HCT116 (cell line): ENCODE measurements around the gene ZNF91.
"Not testable (repeated sequence)": the region's sequence is repeated elsewhere in the genome, so short reads cannot be mapped to it uniquely, and the experiment has no call there.

Experiments used
- CTCF ChIP-seq, 3 experiments: fragments of 200-600 bp in 1 of 3; sonication (generic) in 1 of 3; IDR thresholded peaks in 2 of 3; conservative IDR thresholded peaks in 1 of 3; 2 replicates each; pipeline ENCODE4 v1.5.1; 2012 to 2017; ENCODE audit warnings: low read depth in 2 of 3, low read length in 2 of 3, antibody characterized with exemption in 1 of 3, borderline replicate concordance in 1 of 3, control low read depth in 1 of 3, mild to moderate bottlenecking in 1 of 3, mixed read lengths in 1 of 3, mixed run types in 1 of 3, moderate library complexity in 1 of 3; ENCODE audit not compliant: insufficient read depth in 1 of 3
- EZH2 ChIP-seq: fragments of 200-600 bp; sonication (generic); IDR thresholded peaks from 2 replicates; pipeline ENCODE4 v1.6.1; 2017; ENCODE audit warnings: antibody characterized with exemption, mixed run types
- POLR2A ChIP-seq: IDR thresholded peaks from 2 replicates; pipeline ENCODE4 v1.7.0; 2011; ENCODE audit warnings: borderline replicate concordance; ENCODE audit not compliant: insufficient read depth, insufficient read length; ENCODE audit errors: extremely low read depth
- REST ChIP-seq: IDR thresholded peaks from 2 replicates; pipeline ENCODE4 v1.6.1; 2012; ENCODE audit warnings: low read depth
- ZFX ChIP-seq: fragments of 450-650 bp; IDR thresholded peaks from 2 replicates; pipeline ENCODE4 v1.6.1; 2017
- ZNF274 ChIP-seq: fragments of 200-500 bp; sonication (Bioruptor generic); IDR thresholded peaks from 2 replicates; pipeline ENCODE4 v1.6.1; 2014; ENCODE audit warnings: mild to moderate bottlenecking, low read depth, low read length, inconsistent platforms

- TF ChIP-seq ZNF274 = peak; percentile 67
- TF ChIP-seq REST; CTCF (IDR thresholded peaks at IDR 0.05 in 2 of 3, conservative IDR thresholded peaks at IDR 0.05 in 1 of 3; ENCODE audit: borderline replicate concordance in 1 of 3, insufficient read depth in 1 of 3, low read depth in 2 of 3, low read length in 2 of 3); EZH2; POLR2A; ZFX: not testable (repeated sequence)
These were observed 33.4 kb downstream of the ZNF91 start for GRCh38 chr19:23361843-23362242.
